OCI-LY7 (cell line): Measurements from ENCODE around the gene STAT5A.

Experiments used
- EZH2phosphoT487 ChIP-seq: fragments of 200-600 bp; sonication (generic); IDR thresholded peaks from 2 replicates; pipeline ENCODE4 v1.6.1; 2018; ENCODE audit warnings: low read depth, borderline replicate concordance, mild to moderate bottlenecking, mixed run types, antibody characterized with exemption, low read length, moderate library complexity, mixed read lengths
- TF ChIP-seq, protein P1 (sequence below): fragments of 200-600 bp; sonication (generic); conservative IDR thresholded peaks from 2 replicates; pipeline ENCODE4 v1.5.1; 2014; ENCODE audit warnings: mild to moderate bottlenecking, antibody characterized with exemption, low read length, moderate library complexity, mixed read lengths

DNA sequence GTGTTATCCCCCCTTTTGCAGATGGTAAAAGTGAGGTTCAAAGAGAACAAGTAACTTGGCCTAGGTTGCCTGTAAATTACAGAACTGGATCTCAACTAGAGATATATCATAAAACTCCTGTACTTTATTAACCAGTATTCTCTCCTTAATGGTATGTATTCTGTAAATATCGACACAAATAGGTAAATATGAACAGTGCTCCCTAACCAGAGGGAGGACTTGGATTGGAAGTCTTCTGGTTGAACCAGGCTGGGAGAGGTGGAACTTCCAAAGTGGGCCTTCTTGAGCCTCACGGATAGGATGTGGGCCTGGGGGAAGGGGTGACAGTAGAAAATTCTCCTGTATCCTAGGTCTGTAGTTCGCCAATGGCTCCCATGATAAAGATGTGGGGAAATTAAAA, 7.7 kb downstream of the STAT5A start:
- TF ChIP-seq, protein P1, sequence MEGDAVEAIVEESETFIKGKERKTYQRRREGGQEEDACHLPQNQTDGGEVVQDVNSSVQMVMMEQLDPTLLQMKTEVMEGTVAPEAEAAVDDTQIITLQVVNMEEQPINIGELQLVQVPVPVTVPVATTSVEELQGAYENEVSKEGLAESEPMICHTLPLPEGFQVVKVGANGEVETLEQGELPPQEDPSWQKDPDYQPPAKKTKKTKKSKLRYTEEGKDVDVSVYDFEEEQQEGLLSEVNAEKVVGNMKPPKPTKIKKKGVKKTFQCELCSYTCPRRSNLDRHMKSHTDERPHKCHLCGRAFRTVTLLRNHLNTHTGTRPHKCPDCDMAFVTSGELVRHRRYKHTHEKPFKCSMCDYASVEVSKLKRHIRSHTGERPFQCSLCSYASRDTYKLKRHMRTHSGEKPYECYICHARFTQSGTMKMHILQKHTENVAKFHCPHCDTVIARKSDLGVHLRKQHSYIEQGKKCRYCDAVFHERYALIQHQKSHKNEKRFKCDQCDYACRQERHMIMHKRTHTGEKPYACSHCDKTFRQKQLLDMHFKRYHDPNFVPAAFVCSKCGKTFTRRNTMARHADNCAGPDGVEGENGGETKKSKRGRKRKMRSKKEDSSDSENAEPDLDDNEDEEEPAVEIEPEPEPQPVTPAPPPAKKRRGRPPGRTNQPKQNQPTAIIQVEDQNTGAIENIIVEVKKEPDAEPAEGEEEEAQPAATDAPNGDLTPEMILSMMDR, result no peak
- TF ChIP-seq EZH2phosphoT487, result no peak
